Embryonic facial prominence (tissue), 1 donor: ENCODE results near the gene REEP5.

Experiments
- DNase-seq: peaks from one replicate; pipeline ENCODE4 v3.0.0-alpha.2; 2016; ENCODE audit errors: extremely low spot score

The REEP5 gene

DNA sequence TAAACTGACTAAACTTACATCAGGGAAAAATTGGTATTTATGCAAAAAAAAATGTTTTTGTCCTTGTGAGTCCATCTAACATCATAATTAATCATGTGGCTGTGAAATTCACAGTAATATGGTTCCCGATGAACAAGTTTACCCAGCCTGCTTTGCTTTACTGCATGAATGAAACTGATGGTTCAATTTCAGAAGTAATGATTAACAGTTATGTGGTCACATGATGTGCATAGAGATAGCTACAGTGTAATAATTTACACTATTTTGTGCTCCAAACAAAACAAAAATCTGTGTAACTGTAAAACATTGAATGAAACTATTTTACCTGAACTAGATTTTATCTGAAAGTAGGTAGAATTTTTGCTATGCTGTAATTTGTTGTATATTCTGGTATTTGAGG, 77.5 kb downstream of the REEP5 start:
- no peak for DNase-seq

- no peak for DNase-seq
Measured at GRCh38 chr5:112833971-112834370, 88.1 kb downstream of the REEP5 start.

DNA sequence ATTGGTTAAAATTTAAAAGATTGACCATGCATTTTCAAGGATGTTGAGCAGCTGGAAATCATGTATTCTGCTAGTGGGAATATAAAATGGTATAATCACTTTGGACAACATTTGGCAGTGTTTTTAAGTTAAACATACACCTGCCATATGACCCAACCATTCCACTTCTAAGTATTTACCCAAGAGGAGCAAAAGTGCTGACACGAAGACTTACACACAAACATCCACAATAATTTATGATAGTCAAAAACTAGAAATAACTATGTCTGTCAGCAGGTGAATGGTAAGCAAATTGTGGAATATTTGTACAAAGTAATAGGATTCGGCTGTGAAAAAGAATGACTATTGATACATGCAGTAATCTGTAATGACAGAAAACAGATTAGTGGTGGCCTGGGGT, 91.6 kb downstream of the REEP5 start:
- DNase-seq = no peak
